ENCODE measurements around the gene KRTCAP2.

DNA sequence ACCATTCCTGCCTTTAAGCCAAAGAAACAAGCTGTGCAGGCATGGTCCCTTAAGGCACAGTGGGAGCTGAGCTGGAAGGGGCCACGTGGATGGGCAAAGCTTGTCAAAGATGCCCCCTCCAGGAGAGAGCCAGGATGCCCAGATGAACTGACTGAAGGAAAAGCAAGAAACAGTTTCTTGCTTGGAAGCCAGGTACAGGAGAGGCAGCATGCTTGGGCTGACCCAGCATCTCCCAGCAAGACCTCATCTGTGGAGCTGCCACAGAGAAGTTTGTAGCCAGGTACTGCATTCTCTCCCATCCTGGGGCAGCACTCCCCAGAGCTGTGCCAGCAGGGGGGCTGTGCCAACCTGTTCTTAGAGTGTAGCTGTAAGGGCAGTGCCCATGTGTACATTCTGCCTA, 38.8 kb downstream of the KRTCAP2 start:
- TF ChIP-seq ETV6 (conservative IDR thresholded peaks at IDR 0.05 in 1 of 2, IDR thresholded peaks at IDR 0.05 in 1 of 2; ENCODE audit: borderline replicate concordance in 1 of 2, low read depth in 1 of 2), result no peak
- no peak for TF ChIP-seq POLR2AphosphoS5 (IDR thresholded peaks at IDR 0.05; ENCODE audit: low read length)
- TF ChIP-seq CREM (IDR thresholded peaks at IDR 0.05; ENCODE audit: low read depth), result no peak
- TF ChIP-seq STAT3 (IDR thresholded peaks at IDR 0.05; ENCODE audit: low read depth, low read length), result no peak
- no peak for TF ChIP-seq POLR2A (IDR thresholded peaks at IDR 0.05; ENCODE audit: low read depth, low read length)
- TF ChIP-seq ZNF274 (IDR thresholded peaks at IDR 0.05; ENCODE audit: insufficient read depth, insufficient read length), result no peak

Measured in GM12878 (cell line).